DOHH2 (cell line): ENCODE data around the gene CXCL16.

Source experiments
- H3F3A ChIP-seq: fragments of 200-600 bp; sonication (generic), shearing (Covaris generic); 2 replicates; pipeline ENCODE4 v1.6.0; 2016; ENCODE audit warnings: antibody characterized with exemption, mild to moderate bottlenecking; ENCODE audit not compliant: control insufficient read depth, insufficient read depth
- H3K27ac ChIP-seq: fragments of 200-600 bp; sonication (generic); 2 replicates; pipeline ENCODE4 v1.5.1; 2014; ENCODE audit warnings: low read depth, mild to moderate bottlenecking, low read length, moderate library complexity
- H3K27me3 ChIP-seq: fragments of 200-600 bp; sonication (generic); 2 replicates; pipeline ENCODE4 v1.6.1; 2014; ENCODE audit warnings: mild to moderate bottlenecking, low read length, mixed read lengths; ENCODE audit not compliant: control insufficient read depth
- H3K36me3 ChIP-seq: fragments of 200-600 bp; sonication (generic); 2 replicates; pipeline ENCODE4 v1.6.1; 2014; ENCODE audit warnings: mild to moderate bottlenecking, low read length, moderate library complexity, mixed read lengths; ENCODE audit not compliant: control insufficient read depth
- H3K4me1 ChIP-seq: fragments of 200-600 bp; sonication (generic); 2 replicates; pipeline ENCODE4 v1.6.1; 2014; ENCODE audit warnings: mild to moderate bottlenecking, low read length, mixed read lengths; ENCODE audit not compliant: control insufficient read depth
- H3K4me2 ChIP-seq: fragments of 200-600 bp; sonication (generic); 2 replicates; pipeline ENCODE4 v1.6.0; 2014; ENCODE audit warnings: mild to moderate bottlenecking, low read length, moderate library complexity
- H3K4me3 ChIP-seq: fragments of 200-600 bp; sonication (generic); 2 replicates; pipeline ENCODE4 v1.5.1; 2014; ENCODE audit warnings: mild to moderate bottlenecking, low read length, mixed read lengths
- H3K79me2 ChIP-seq: fragments of 200-600 bp; sonication (generic); 2 replicates; pipeline ENCODE4 v1.6.1; 2014; ENCODE audit warnings: mild to moderate bottlenecking, low read length, mixed read lengths; ENCODE audit not compliant: control insufficient read depth
- H3K9me2 ChIP-seq: fragments of 200-600 bp; sonication (generic); replicated peaks from 2 replicates; pipeline ENCODE4 v1.6.1; 2014; ENCODE audit warnings: mild to moderate bottlenecking, low read length, mixed read lengths; ENCODE audit not compliant: control insufficient read depth
- H3K9me3 ChIP-seq: fragments of 200-600 bp; sonication (generic); 2 replicates; pipeline ENCODE4 v1.6.1; 2014; ENCODE audit warnings: antibody characterized with exemption, low read length, mixed read lengths; ENCODE audit not compliant: control insufficient read depth, insufficient read depth
- H4K20me1 ChIP-seq: fragments of 200-600 bp; sonication (generic); 2 replicates; pipeline ENCODE4 v1.6.0; 2014; ENCODE audit warnings: low read depth, mild to moderate bottlenecking, antibody characterized with exemption, low read length, moderate library complexity; ENCODE audit not compliant: control insufficient read depth, insufficient read depth
- CTCF ChIP-seq: fragments of 200-600 bp; sonication (generic); IDR thresholded peaks from one replicate; pipeline ENCODE4 v1.5.1; 2014; ENCODE audit warnings: antibody characterized with exemption, mild to moderate bottlenecking, low read depth, low read length; ENCODE audit not compliant: poor library complexity, severe bottlenecking
- EZH2phosphoT487 ChIP-seq: fragments of 200-600 bp; sonication (generic); IDR thresholded peaks from 2 replicates; pipeline ENCODE4 v1.6.1; 2017; ENCODE audit warnings: borderline replicate concordance, mild to moderate bottlenecking, antibody characterized with exemption, low read length, moderate library complexity, mixed read lengths

The CXCL16 gene

GRCh38 chr17:4771519-4772234 is 31.9 kb upstream of the CXCL16 start, which contains the start of gene TM4SF5:
TM4SF5 (plus strand) TSS chr17:4771886; CDS start chr17:4771923, 37 bp downstream.
- no peak for TF ChIP-seq CTCF
- TF ChIP-seq EZH2phosphoT487: no peak
- no peaks in the 10 kb centered on the region for H4K20me1 ChIP-seq
- no peak within 1 kb of the TSS for H3K27ac ChIP-seq
- peaks cover 9% of the 10 kb centered on the region for H3K4me1 ChIP-seq
- H3K9me3 ChIP-seq: no peaks in the 10 kb centered on the region
- H3K79me2 ChIP-seq: no peaks in the 10 kb centered on the region
- no peaks in the 10 kb centered on the region for H3K36me3 ChIP-seq
- H3K27me3 ChIP-seq: peaks cover 7% of the 10 kb centered on the region
- no peak within 1 kb of the TSS for H3K4me3 ChIP-seq
- no peaks in the 10 kb centered on the region for H3F3A ChIP-seq
- H3K9me2 ChIP-seq: no peaks in the 10 kb centered on the region
- H3K4me2 ChIP-seq: no peak within 1 kb of the TSS

DNA sequence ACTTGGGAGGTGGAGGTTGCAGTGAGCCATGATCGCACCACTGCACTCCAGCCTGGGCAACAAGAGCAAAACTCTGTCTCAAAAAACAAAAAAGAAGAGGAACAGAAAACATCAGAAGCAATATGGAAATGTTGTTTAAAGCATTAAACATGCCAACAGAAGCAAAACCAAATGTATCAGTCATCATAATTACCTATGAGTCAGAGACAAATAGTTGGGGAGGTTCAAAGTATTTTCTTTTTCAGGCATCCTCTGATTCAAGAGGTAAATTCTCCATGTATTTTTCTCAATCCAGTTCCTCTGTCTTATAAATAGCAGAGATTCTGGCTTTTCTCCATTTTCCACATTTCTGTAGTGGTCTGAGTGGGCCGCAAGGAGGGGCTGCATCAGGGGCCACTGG is 29.9 kb upstream of the CXCL16 start:
- peaks cover 7% of the 10 kb centered on the region for H3K27me3 ChIP-seq
- H3K9me2 ChIP-seq: no peaks in the 10 kb centered on the region
- H3F3A ChIP-seq: no peaks in the 10 kb centered on the region
- no peak overlapping the region for H3K4me3 ChIP-seq
- no peak overlapping the region for H3K4me2 ChIP-seq
- no peaks in the 10 kb centered on the region for H3K36me3 ChIP-seq
- H3K9me3 ChIP-seq: no peaks in the 10 kb centered on the region
- TF ChIP-seq EZH2phosphoT487 (no peak), CTCF (no peak)
- H4K20me1 ChIP-seq: no peaks in the 10 kb centered on the region
- no peaks in the 10 kb centered on the region for H3K79me2 ChIP-seq
- peaks cover 8% of the 10 kb centered on the region for H3K4me1 ChIP-seq
- H3K27ac ChIP-seq: no peak overlapping the region

DNA sequence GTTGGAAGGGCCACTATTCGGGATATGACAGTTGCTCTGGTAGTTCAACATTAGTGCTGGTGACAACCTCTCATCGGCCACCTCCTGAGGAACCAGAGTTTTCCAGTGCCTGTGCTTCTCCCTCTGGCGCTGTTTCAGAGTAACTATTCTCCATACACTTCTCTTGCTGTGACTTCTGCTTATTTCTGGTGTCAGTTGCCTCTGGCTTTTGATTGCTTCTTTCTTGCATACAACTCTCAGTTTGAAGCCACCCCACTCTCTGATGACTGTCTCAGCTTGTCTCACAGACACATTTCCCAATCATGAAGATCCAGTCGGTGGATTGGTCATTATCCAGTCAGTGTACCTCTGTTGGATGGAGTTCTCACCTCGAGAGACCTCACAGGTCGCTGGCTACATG is 28.6 kb upstream of the CXCL16 start:
- Histone ChIP-seq H3K79me2 (no peaks in the 10 kb centered on the region), H3K27ac (no peak overlapping the region)

More for the DNA sequence above, 28.6 kb upstream of the CXCL16 start:
- H3F3A ChIP-seq: no peaks in the 10 kb centered on the region
- H3K4me1 ChIP-seq: peaks cover 8% of the 10 kb centered on the region
- H3K9me2 ChIP-seq: no peaks in the 10 kb centered on the region
- TF ChIP-seq EZH2phosphoT487 (no peak), CTCF (no peak)
- H3K4me3 ChIP-seq: no peak overlapping the region
- H3K27me3 ChIP-seq: peaks cover 5% of the 10 kb centered on the region
- H3K4me2 ChIP-seq: no peak overlapping the region
- no peaks in the 10 kb centered on the region for H3K9me3 ChIP-seq
- no peaks in the 10 kb centered on the region for H3K36me3 ChIP-seq
- no peaks in the 10 kb centered on the region for H4K20me1 ChIP-seq
